GM19023 (cell line): ENCODE measurements around the gene POTEB.
"Not testable (repeated sequence)": the region's sequence is repeated elsewhere in the genome, so short reads cannot be mapped to it uniquely, and the experiment has no call there.

Experiments used
- ATAC-seq: cut with Tn5 transposase; IDR thresholded peaks from one replicate; pipeline ENCODE4 v1.9.1; 2021; ENCODE audit warnings: mild to moderate bottlenecking, moderate library complexity; ENCODE audit not compliant: unreplicated experiment

Gene POTEB

DNA sequence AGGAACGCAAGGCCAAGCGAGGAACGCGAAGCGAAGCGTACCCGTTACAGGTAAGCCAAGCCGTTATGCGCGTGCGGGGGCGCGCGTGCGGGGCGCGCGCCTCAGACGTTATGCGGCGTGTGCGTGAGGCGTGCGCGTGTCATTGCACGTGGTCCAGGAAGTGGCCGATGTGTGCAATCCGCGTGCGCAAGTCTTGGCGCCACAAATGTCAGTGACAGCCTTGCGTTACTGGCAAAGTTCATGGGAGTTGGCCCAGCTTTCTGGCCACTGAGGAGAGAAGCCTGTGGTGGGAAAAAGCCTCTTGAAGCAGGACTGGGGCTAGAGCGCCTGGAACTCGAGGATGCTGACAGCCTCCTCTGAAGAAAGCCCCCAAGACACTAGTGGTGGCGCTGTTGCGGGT lies at the start of gene POTEB:
Gene POTEB, minus strand, starts transcription at position 101 of the 400 bp plus-strand sequence. CDS start 489 bp downstream, outside the sequence.
- ATAC-seq: not testable (repeated sequence)

DNA sequence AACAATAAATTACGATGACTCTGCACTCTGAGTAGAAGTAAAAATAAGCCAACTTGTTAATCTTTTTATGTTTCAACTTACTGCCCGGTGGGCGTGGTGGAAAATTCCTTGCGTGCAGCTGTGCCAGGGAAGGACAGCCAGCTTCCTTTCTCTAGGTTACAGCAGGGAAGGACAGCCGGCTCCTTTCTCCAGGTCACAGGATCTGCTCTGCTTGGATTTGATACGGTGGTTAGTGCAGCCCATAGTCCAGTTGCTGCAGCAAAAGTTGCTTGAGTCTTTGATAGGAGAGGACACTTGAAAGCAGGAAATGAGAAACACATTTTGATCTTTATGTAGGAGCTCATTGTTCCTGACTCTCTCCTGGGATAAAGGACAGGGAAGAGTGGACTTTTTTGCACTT lies 13.4 kb upstream of the POTEB start:
- ATAC-seq: not testable (repeated sequence)

DNA sequence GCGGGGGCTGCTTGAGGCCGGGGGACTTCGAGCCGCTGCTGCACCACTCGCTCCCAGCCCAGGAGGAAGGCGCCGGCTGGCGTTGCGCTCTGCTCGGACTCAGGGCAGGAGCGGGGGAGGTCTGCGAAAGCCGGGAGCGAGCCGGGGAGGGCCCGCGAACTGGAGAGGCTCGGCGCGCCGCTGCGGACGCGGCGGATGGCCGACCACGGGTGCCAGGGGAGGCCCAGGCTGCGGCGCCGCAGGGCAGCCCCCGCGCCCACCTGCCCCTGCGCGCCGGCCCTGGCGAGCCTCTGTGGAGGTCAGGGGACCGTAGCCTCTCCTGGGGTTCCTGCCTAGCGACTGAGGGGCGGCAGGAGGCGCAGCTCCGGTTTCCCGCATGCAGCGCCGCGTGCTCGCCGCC lies 12.0 kb upstream of the POTEB start:
- ATAC-seq: not testable (repeated sequence)

DNA sequence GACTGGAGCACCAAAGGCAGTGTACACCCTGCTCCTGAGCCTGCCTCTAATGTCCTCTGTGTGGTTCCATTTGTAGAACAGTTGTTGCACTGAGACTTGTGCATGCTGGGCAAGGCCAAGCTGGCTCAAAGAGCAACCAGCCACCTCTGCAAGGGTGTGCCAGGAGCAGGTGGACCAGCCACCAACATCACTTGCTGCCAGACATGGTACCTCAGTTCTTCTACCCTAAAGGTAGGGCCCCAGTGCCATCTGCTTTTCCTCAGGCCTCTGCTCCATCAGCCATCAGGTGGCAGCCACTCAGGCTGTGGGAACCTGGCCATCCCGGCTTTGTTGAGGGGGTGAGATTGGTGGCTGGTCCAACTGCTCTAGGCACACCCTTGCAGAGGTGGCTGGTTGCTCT lies 38.7 kb downstream of the POTEB start:
- ATAC-seq: not testable (repeated sequence)
